ENCODE measurements around the gene PRDM4.

GRCh38 chr12:107783406-107784376, 22.8 kb upstream of the PRDM4 start:
- TF ChIP-seq, protein P1, sequence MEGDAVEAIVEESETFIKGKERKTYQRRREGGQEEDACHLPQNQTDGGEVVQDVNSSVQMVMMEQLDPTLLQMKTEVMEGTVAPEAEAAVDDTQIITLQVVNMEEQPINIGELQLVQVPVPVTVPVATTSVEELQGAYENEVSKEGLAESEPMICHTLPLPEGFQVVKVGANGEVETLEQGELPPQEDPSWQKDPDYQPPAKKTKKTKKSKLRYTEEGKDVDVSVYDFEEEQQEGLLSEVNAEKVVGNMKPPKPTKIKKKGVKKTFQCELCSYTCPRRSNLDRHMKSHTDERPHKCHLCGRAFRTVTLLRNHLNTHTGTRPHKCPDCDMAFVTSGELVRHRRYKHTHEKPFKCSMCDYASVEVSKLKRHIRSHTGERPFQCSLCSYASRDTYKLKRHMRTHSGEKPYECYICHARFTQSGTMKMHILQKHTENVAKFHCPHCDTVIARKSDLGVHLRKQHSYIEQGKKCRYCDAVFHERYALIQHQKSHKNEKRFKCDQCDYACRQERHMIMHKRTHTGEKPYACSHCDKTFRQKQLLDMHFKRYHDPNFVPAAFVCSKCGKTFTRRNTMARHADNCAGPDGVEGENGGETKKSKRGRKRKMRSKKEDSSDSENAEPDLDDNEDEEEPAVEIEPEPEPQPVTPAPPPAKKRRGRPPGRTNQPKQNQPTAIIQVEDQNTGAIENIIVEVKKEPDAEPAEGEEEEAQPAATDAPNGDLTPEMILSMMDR (IDR thresholded peaks at IDR 0.05) = no peak
- TF ChIP-seq POLR2AphosphoS5 (IDR thresholded peaks at IDR 0.05; ENCODE audit: low read depth, low read length) = no peak
